Measurements from ENCODE around the gene TUBB2B. TPM values are rescaled to one million over a fixed set of nuclear protein-coding genes. Genes with fewer than 3 reads are reported as not detected.

Gene TUBB2B
- total and polyA plus RNA-seq, 10 donors: 0.39 to 2.2 (median 1.0) TPM; not detected in 1

Other genes with a start within 250 kb of the TUBB2B start
- gene NQO2, start 227.8 kb downstream of the TUBB2B start, total RNA-seq: 10 to 100 TPM; 21.3 to 55.1 (median 37.2) TPM
- gene NQO2, start 227.8 kb downstream of the TUBB2B start, polyA plus RNA-seq: 10 to 100 TPM; 16.3 to 26.0 (median 17.0) TPM
- gene RIPK1, start 159.2 kb downstream of the TUBB2B start, total RNA-seq: 10 to 100 TPM; 24.7 to 37.1 (median 29.8) TPM
- 10 to 100 TPM in 2 of 3 donors, 1 to 10 TPM in 1; 8.7 to 14.5 (median 11.5) TPM for gene RIPK1, start 159.2 kb downstream of the TUBB2B start, polyA plus RNA-seq
- gene BPHL, start 108.9 kb downstream of the TUBB2B start, total RNA-seq: 10 to 100 TPM in 2 of 7 donors, 1 to 10 TPM in 5; 6.6 to 11.3 (median 9.2) TPM
- gene BPHL, start 108.9 kb downstream of the TUBB2B start, polyA plus RNA-seq: 10 to 100 TPM in 2 of 3 donors, 1 to 10 TPM in 1; 8.7 to 11.0 (median 10.8) TPM
- 10 to 100 TPM in 3 of 7 donors, 1 to 10 TPM in 4; 4.3 to 13.7 (median 6.7) TPM for gene TUBB2A, start 70.1 kb downstream of the TUBB2B start, total RNA-seq
- 1 to 10 TPM; 4.8 to 9.1 (median 7.5) TPM for gene TUBB2A, start 70.1 kb downstream of the TUBB2B start, polyA plus RNA-seq
- 10 to 100 TPM; 12.1 to 21.0 (median 17.3) TPM for gene PSMG4, start 31.3 kb upstream of the TUBB2B start, total RNA-seq
- gene PSMG4, start 31.3 kb upstream of the TUBB2B start, polyA plus RNA-seq: 10 to 100 TPM; 39.0 to 41.6 (median 39.6) TPM
- gene SLC22A23, start 229.4 kb upstream of the TUBB2B start, total RNA-seq: 10 to 100 TPM; 15.1 to 22.6 (median 20.2) TPM
- 1 to 10 TPM; 1.9 to 2.4 (median 2.0) TPM for gene SLC22A23, start 229.4 kb upstream of the TUBB2B start, polyA plus RNA-seq

Measured in spleen (tissue), 10 donors.